IMR-90 (cell line): ENCODE data around the gene EFCC1. TPM values are rescaled to one million over a fixed set of nuclear protein-coding genes. Genes with fewer than 3 reads are reported as not detected.
A peak's percentile ranks its signal among the peaks of the same experiment; 100 is the strongest.

ENCODE experiments used
- ATAC-seq: fragments of 200-7000 bp; cut with Tn5 transposase; 2 replicates; pipeline ENCODE4 v1.9.1; 2020; ENCODE audit warnings: low read depth, mild to moderate bottlenecking, moderate library complexity
- BruUV-seq: library from RNA; stranded (reverse); fragments of 400-500 nt; replicated peaks from 2 replicates; lab custom pipeline; 2021; lab: Mats Ljungman, UMichigan
- CTCF ChIA-PET: fragments of 300-600 bp; formaldehyde crosslinking; extraction: SDS; loops from one replicate; lab custom pipeline; 2021; ENCODE audit warnings: antibody characterized with exemption; lab: Yijun Ruan, JAX
- POLR2A ChIA-PET: fragments of 300-600 bp; sonication (Branson Sonifier 250); formaldehyde crosslinking; loops from one replicate; lab custom pipeline; 2022; ENCODE audit warnings: antibody characterized with exemption; ENCODE audit not compliant: unreplicated experiment; lab: Charles Lee
- DNase-seq: peaks from one replicate; pipeline ENCODE4 v3.0.0; 2013
- H2AFZ ChIP-seq: replicated peaks from 2 replicates; pipeline ENCODE3; 2013; ENCODE audit warnings: low read length, mild to moderate bottlenecking; ENCODE audit not compliant: poor library complexity
- H2AK5ac ChIP-seq: 2 replicates; pipeline ENCODE4 v1.6.1; 2013; ENCODE audit warnings: low read depth, low read length, inconsistent platforms
- H2AK9ac ChIP-seq: replicated peaks from 2 replicates; pipeline ENCODE3; 2013; ENCODE audit warnings: mild to moderate bottlenecking, low read depth, low read length, moderate library complexity; ENCODE audit not compliant: poor library complexity
- H2BK120ac ChIP-seq: 2 replicates; pipeline ENCODE4 v1.6.1; 2013; ENCODE audit warnings: low read depth, low read length, inconsistent platforms
- H2BK15ac ChIP-seq: 3 replicates; pipeline ENCODE4 v1.6.1; 2013; ENCODE audit warnings: low read depth, low read length, inconsistent platforms
- H2BK20ac ChIP-seq: 2 replicates; pipeline ENCODE4 v1.6.1; 2013; ENCODE audit warnings: low read depth, mild to moderate bottlenecking, inconsistent platforms, low read length, moderate library complexity
- H2BK5ac ChIP-seq: 2 replicates; pipeline ENCODE4 v1.6.1; 2013; ENCODE audit warnings: mild to moderate bottlenecking, low read depth, low read length, inconsistent platforms; ENCODE audit not compliant: poor library complexity, severe bottlenecking
- H3K14ac ChIP-seq: replicated peaks from 2 replicates; pipeline ENCODE4 v1.6.1; 2013; ENCODE audit warnings: low read depth, low read length, inconsistent platforms
- H3K18ac ChIP-seq: 2 replicates; pipeline ENCODE4 v1.6.1; 2013; ENCODE audit warnings: low read depth, low read length, control low read depth
- H3K23ac ChIP-seq: 2 replicates; pipeline ENCODE4 v1.6.1; 2013; ENCODE audit warnings: low read depth, low read length, inconsistent platforms
- H3K27ac ChIP-seq: 2 replicates; pipeline ENCODE4 v1.5.1; 2013; ENCODE audit warnings: mild to moderate bottlenecking, control low read depth, low read length; ENCODE audit not compliant: insufficient read depth
- H3K27me3 ChIP-seq: 2 replicates; pipeline ENCODE4 v1.6.1; 2013; ENCODE audit warnings: low read length; ENCODE audit not compliant: control insufficient read depth, insufficient read depth
- H3K36me3 ChIP-seq: 2 replicates; pipeline ENCODE4 v1.6.1; 2013; ENCODE audit warnings: low read length, mixed read lengths; ENCODE audit not compliant: control insufficient read depth, insufficient read depth
- H3K4ac ChIP-seq: 2 replicates; pipeline ENCODE4 v1.6.1; 2013; ENCODE audit warnings: low read depth, low read length, inconsistent platforms
- H3K4me1 ChIP-seq: 2 replicates; pipeline ENCODE4 v1.6.1; 2013; ENCODE audit warnings: low read length, mixed read lengths; ENCODE audit not compliant: control insufficient read depth, insufficient read depth
- H3K4me2 ChIP-seq: 2 replicates; pipeline ENCODE4 v1.6.1; 2013; ENCODE audit warnings: low read depth, mild to moderate bottlenecking, control low read depth, low read length, moderate library complexity
- H3K4me3 ChIP-seq: 2 replicates; pipeline ENCODE4 v1.5.1; 2013; ENCODE audit warnings: low read depth, mild to moderate bottlenecking, control low read depth, low read length, moderate library complexity; ENCODE audit not compliant: insufficient read depth
- H3K56ac ChIP-seq: 2 replicates; pipeline ENCODE4 v1.6.1; 2013; ENCODE audit warnings: low read length, inconsistent platforms; ENCODE audit not compliant: insufficient read depth; ENCODE audit errors: extremely low read depth
- H3K79me1 ChIP-seq, 2 experiments: 2 replicates each; pipeline ENCODE4 v1.6.1; 2013; ENCODE audit warnings: low read length in 2 of 2, inconsistent platforms in 1 of 2, low read depth in 1 of 2
- H3K9ac ChIP-seq: 2 replicates; pipeline ENCODE4 v1.6.1; 2013; ENCODE audit warnings: low read depth, low read length, control low read depth
- H3K9me1 ChIP-seq: 2 replicates; pipeline ENCODE4 v1.6.1; 2013; ENCODE audit warnings: low read length, inconsistent platforms; ENCODE audit not compliant: insufficient read depth
- H3K9me3 ChIP-seq: 2 replicates; pipeline ENCODE4 v1.6.1; 2013; ENCODE audit warnings: low read length; ENCODE audit not compliant: control insufficient read depth, insufficient read depth
- H4K20me1 ChIP-seq: 2 replicates; pipeline ENCODE4 v1.6.1; 2013; ENCODE audit warnings: low read length, inconsistent platforms; ENCODE audit not compliant: insufficient read depth
- H4K5ac ChIP-seq: 2 replicates; pipeline ENCODE4 v1.6.1; 2013; ENCODE audit warnings: mild to moderate bottlenecking, low read depth, low read length, control low read depth
- H4K8ac ChIP-seq, 2 experiments: 2 replicates each; pipeline ENCODE4 v1.6.1; 2013; ENCODE audit warnings: low read depth in 2 of 2, low read length in 2 of 2, control low read depth in 1 of 2, inconsistent platforms in 1 of 2
- H4K91ac ChIP-seq: 2 replicates; pipeline ENCODE4 v1.6.1; 2013; ENCODE audit warnings: low read depth, low read length, inconsistent platforms; ENCODE audit not compliant: insufficient read depth
- FOS ChIP-seq: fragments of 150-350 bp; IDR thresholded peaks from 2 replicates; pipeline ENCODE4 v1.6.1; 2016; ENCODE audit warnings: low read depth, low read length
- MAFK ChIP-seq: IDR thresholded peaks from 2 replicates; pipeline ENCODE4 v1.6.1; 2012; ENCODE audit warnings: low read depth, low read length, improper control_type of control experiment
- RCOR1 ChIP-seq: IDR thresholded peaks from 2 replicates; pipeline ENCODE4 v1.6.1; 2012; ENCODE audit warnings: mild to moderate bottlenecking, low read length, improper control_type of control experiment; ENCODE audit not compliant: insufficient replicate concordance
- whole genome bisulfite sequencing, 2 experiments: methylation state at CpG; one replicate each; pipeline versions ENCODE4 v1.1.5 to v1.1.7; 2013; ENCODE audit warnings: missing lambda C conversion rate in 2 of 2; ENCODE audit not compliant: insufficient read length in 1 of 2; ENCODE audit errors: extremely low coverage in 2 of 2; 5-methylcytosine and 5-hydroxymethylcytosine counted together
- dilution Hi-C: fragments of 300-500 bp; cut with HindIII; formaldehyde crosslinking; loops from one replicate; pipeline ENCODE4 v1.14.3; 2018; ENCODE audit warnings: low sequenced_read_pairs; ENCODE audit not compliant: unreplicated experiment
- in situ Hi-C: fragments of 300-500 bp; cut with MboI; formaldehyde crosslinking; loops from 3 replicates; pipeline ENCODE4 v1.14.3; 2019; ENCODE audit warnings: low sequenced_read_pairs, inconsistent platforms, mixed read lengths
- intact Hi-C: fragments of 100-400 bp; cut with micrococcal nuclease; formaldehyde crosslinking; loops from 2 replicates; pipeline ENCODE4 v1.10.0; 2022
- polyA plus RNA-seq, 3 experiments: library from polyadenylated mRNA; depleted of rRNA; stranded (reverse); fragments of >200 nt; gene quantifications; 2 replicates each; pipeline ENCODE4 v1.2.3, GENCODE V29; 2012; ENCODE audit warnings: low replicate concordance in 1 of 3
- total RNA-seq: library from RNA; depleted of rRNA; stranded (reverse); fragments of >200 nt; gene quantifications from 2 replicates; pipeline ENCODE4 v1.2.3, GENCODE V29; 2012
- TF ChIP-seq, protein P1 (sequence below): fragments of 150-350 bp; IDR thresholded peaks from 2 replicates; pipeline ENCODE4 v1.6.1; 2017; ENCODE audit warnings: mild to moderate bottlenecking, antibody characterized with exemption, low read length, low read depth
- TF ChIP-seq, protein P2 (sequence below): fragments of 150-350 bp; IDR thresholded peaks from 2 replicates; pipeline ENCODE4 v1.6.1; 2016; ENCODE audit warnings: low read depth, mild to moderate bottlenecking, low read length, moderate library complexity, borderline replicate concordance

Gene EFCC1
- total and polyA plus RNA-seq, 2 of the 4 experiments (the other 2 are of a cell fraction): not detected

DNA sequence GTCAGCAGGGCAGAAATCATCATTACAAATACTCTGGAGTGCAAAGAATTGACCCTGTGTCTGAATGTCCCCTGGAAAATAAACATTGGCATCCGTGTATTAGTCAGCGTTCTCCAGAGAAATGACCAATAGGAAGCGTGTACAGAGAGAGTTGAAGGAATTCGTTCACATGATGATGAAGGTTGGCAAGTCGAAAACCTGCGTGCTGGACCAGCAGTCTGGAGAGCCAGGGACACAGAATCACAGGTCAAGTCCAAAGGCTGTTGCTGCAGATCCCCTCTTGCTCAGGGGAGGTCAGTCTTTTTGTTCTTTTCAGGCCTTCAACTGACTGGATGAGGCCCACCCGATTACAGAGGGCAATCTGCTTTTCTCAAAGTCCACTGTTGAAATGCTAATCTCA lies 76.1 kb downstream of the EFCC1 start:
- Histone ChIP-seq H4K8ac (no peak overlapping the region), H3K4me3 (no peak overlapping the region), H2BK120ac (no peak overlapping the region), H3K23ac (no peak overlapping the region), H2AK5ac (no peak overlapping the region), H2BK5ac (no peak overlapping the region), H3K4ac (no peak overlapping the region), H3K14ac (no peak overlapping the region), H3K4me1 (0 out of 2 replicates have a peak, but pooled peaks cover 1% of the 10 kb centered on the region), H2AFZ (peak overlapping the region; percentile 64), H3K27me3 (no peaks in the 10 kb centered on the region), H3K27ac (no peak overlapping the region), H2BK15ac (no peak overlapping the region), H3K18ac (no peak overlapping the region), H3K9me1 (no peaks in the 10 kb centered on the region), H3K9me3 (no peaks in the 10 kb centered on the region), H4K91ac (no peak overlapping the region), H3K36me3 (no peaks in the 10 kb centered on the region), H2AK9ac (no peak overlapping the region), H3K79me1 (no peaks in the 10 kb centered on the region), H3K9ac (no peak overlapping the region), H4K5ac (no peak overlapping the region), H2BK20ac (no peak overlapping the region), H3K4me2 (no peak overlapping the region), H4K20me1 (no peaks in the 10 kb centered on the region), H3K56ac (no peak overlapping the region)
- dilution Hi-C loops (no loop called here), intact Hi-C loops (no loop called here), in situ Hi-C loops (no loop called here)
- DNase-seq: peak; percentile 80
- ChIA-PET CTCF (no interaction called here), POLR2A (no interaction called here)
- TF ChIP-seq FOS (0 out of 2 replicates have a peak, but pooled peaks have one; percentile 24), RCOR1 (peak; percentile 8), MAFK (no peak)
- TF ChIP-seq, protein P1, sequence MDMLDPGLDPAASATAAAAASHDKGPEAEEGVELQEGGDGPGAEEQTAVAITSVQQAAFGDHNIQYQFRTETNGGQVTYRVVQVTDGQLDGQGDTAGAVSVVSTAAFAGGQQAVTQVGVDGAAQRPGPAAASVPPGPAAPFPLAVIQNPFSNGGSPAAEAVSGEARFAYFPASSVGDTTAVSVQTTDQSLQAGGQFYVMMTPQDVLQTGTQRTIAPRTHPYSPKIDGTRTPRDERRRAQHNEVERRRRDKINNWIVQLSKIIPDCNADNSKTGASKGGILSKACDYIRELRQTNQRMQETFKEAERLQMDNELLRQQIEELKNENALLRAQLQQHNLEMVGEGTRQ: peak; percentile 19; the same call in 1 of the 2 replicates
- TF ChIP-seq, protein P2, sequence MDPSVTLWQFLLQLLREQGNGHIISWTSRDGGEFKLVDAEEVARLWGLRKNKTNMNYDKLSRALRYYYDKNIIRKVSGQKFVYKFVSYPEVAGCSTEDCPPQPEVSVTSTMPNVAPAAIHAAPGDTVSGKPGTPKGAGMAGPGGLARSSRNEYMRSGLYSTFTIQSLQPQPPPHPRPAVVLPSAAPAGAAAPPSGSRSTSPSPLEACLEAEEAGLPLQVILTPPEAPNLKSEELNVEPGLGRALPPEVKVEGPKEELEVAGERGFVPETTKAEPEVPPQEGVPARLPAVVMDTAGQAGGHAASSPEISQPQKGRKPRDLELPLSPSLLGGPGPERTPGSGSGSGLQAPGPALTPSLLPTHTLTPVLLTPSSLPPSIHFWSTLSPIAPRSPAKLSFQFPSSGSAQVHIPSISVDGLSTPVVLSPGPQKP: no peak
- 20% methylated on average over 1 of the region's 7 CpGs; no CpG with 5 or more reads in 1 of the 2 experiments for WGBS, 2 experiments
- ATAC-seq: peak; percentile 89
- no TSS peak for BruUV-seq
